Stimulated activated CD8-positive, alpha-beta memory T cell treated with anti-CD3 and anti-CD28 coated beads, Interleukin-4, amount 100 ng/mL, for 4 hours (primary cell): ENCODE results near the gene SENP2.
"Not testable (repeated sequence)": the region's sequence is repeated elsewhere in the genome, so short reads cannot be mapped to it uniquely, and the experiment has no call there.

Experiments
- DNase-seq, 2 donors: peaks; one replicate each; pipeline ENCODE4 v3.0.0-alpha.2; 2020; ENCODE audit warnings: low read depth in 2 of 2, low spot score in 1 of 2

Gene SENP2

DNA sequence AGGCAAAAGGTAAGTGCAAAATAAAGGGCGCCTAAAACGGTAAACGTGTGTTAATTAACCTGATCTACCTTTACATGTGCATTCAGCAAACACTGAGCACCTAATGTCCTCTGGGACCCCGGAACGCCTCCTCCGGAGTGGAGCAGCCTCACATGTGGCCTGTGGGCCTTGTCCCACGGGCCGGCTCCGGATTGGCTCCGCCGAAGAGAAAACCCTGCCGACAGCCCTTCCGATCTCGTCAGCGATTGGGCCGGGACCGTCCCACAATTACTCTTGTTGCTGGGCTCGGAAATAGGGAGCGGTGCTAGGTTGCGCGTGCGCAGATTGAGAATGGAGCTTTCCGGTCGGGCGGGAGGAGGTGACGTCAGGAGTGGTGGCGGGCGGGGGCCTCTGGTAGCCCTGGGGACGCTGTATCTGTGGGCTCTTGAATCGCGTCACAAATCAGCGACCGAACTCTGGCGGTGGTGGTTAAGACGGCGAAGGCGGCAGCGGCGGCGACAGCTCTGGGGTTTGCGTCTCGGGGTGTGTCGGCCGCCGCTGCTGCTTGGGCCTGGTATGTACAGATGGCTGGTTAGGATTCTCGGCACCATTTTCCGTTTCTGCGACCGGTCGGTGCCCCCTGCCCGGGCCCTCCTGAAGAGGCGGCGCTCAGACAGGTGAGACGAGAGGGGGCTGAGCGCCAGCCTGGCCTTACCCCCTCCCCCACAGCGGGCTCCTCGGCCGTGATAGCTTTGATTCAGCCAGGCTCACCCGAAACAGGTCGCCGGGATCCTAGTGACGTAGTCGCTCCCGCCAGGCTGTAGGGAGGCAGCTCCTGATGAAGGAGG lies at the start of gene SENP2:
TSS of gene SENP2 (plus strand) at position 437 of the 827 bp plus-strand sequence. CDS start at position 556, 119 bp downstream.
- peak; percentile 99 for DNase-seq

DNA sequence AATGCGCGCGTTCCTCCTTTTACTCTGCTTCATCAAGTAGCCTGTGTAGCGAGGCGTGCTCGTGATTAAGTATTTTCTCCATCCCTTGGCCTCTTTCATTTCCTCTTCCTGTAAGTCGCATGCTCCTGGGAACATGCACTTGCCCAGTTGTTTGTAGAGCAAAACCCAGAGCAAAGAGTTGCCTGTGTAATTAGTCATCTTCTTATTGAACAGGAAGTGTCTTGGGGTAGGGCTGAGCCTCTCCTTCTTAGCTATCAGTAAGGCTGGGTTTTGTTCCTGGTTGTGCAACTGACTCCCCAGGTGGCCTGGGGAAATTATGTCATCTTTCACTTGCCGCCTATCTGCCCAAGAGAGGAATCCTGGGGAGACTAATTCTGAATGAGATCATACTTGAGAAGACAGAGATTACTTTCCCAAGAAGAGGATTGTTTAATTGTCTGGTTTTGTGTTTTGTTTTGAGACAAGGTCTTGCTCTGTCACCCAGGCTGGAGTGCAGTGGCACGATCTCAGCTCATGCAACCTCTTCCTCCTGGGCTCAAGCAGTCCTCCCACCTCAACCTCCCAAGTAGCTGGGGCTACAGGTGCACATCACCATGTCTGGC lies 48.6 kb upstream of the SENP2 start:
- DNase-seq, result no peak

DNA sequence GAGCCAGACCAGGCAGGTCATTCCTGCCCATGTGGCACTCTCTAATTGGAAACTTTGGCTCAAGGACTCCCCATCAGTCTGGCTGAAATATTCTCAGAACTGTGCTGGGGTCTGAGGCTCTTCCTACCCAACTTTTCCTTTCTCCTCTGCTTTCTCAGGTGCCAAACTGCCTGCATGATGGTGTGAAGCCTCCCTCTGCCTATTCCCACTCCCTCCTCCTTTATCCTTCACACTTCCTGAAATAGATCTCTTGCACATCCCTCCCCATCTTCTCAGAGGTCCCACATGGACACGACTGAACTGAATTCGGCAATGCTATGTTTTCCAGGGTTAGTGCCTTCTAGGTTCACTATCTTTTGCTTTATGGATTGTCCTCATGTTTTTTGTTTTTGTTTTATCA lies 46.2 kb upstream of the SENP2 start:
- no peak for DNase-seq

DNA sequence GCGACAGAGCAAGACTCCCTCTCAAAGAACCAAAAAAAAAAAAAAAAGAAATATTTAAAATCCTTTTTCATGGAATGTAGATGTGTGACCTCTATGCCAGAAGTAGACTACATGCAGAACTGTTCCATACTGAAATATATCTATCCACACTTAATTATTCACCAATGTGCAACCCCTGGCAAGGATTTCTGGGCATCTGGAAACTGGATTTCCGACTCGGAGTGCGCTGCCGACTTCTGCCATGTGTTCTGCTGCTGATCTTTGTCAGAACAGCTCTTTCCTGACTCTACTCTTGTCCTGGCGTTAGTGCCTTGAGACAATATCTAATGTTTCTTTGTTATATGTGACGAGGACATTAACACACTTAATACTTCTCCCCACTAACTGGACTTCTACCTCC lies 45.4 kb upstream of the SENP2 start:
- no peak for DNase-seq

- no peak for DNase-seq
Observed at GRCh38 chr3:185549122-185549521, 37.0 kb upstream of the SENP2 start.

GRCh38 chr3:185549651-185550111 lies 36.4 kb upstream of the SENP2 start:
- DNase-seq, result no peak

DNA sequence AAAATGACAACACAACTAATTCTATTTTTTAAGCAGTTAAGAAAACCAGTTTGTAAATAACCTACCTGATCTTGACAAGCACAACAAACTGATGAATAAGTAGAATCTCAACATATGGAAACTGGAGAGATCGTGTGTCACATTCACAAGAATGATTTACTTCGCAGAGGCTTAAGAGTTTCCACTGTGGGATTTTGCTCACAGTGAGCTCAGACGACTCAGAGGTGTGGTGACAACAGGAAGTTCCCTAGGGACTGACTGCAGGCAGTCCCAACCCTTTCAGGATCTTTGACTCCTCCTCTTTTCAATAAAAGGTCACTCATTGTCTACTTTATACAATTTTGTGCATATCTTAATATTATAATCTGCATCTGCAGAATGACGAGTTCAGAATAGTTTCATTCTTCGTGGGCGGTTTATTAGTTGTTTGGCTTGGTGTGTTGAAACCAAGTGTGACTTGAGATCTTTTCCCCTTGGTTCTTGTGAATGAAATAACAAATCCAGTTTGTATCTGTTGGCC lies 33.7 kb upstream of the SENP2 start, which contains the start of gene LIPH:
TSS of gene LIPH (minus strand) at position 231 of the 520 bp plus-strand sequence. CDS start at position 114, 117 bp downstream.
- no peak for DNase-seq

DNA sequence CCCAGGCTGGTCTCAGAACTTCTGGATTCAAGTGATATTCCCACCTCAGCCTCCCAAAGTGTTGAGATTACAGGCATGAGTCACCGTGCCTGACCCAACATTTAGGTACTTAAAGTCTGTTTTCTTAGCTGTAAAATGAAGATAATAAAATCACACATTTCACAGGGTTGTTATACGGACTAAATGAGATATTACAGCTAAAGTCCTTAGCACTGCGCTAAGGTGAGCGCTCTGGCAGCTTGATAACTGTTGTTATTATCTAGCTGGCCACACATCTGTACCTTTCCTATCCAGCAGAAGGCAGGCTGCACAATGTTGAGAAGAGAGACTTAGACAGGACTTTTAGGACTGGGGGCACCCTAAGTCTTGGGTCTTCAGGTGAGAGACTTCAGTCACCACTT lies 31.0 kb upstream of the SENP2 start:
- no peak for DNase-seq

- DNase-seq, result no peak
Observed at GRCh38 chr3:185555860-185556347, 30.2 kb upstream of the SENP2 start.

DNA sequence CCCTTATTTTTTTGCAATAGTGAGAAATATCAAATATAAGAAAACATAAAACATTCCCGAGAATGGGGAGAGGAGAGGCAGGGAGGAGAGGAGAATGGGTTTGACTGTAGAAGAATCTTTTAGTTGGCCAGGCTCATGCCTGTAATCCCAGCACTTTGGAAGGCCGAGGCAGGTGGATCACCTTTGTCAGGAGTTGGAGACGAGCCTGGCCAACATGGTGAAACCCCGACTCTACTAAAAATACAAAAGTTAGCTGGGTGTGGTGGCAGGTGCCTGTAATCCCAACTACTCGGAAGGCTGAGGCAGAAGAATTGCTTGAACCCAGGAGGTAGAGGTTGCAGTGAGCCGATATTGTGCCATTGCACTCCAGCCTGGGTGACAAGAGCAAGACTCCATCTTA lies 29.5 kb upstream of the SENP2 start:
- DNase-seq, result not testable (repeated sequence)

DNA sequence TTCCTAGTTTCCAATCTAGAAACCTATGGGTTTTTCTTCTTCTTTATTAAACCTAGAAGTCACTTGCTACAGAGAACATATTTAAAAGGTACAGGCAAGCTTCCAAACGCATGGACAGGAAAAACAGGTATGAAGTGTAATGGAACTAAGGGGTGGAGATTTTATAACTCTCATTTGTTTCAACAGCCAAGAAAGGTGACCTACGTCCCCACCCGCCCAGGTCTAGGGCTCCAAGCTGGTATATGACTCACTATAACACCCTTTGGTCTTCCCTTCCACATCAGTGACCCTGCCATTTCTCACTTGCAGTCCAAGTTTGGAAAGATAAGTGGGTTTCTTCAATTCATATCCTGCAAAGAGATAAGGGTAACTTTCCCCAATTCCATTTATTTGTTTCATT lies 27.7 kb upstream of the SENP2 start:
- DNase-seq, result no peak

DNA sequence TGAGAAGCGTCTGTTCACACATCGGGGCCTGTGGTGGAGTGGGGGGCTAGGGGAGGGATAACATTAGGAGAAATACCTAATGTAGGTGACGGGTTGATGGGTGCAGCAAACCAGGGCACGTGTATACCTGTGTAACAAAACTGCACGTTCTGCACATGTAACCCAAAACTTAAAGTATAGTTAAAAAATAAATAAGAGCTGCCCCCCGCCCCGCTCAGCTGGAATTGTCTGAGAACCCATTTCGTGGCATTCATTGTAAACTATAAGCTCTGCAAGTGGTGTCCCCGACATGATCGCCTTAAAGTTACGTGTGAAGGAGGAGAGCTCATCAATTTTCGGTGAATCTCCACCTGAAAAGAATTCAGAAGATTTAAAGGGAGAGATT lies 26.4 kb upstream of the SENP2 start:
- no peak for DNase-seq

DNA sequence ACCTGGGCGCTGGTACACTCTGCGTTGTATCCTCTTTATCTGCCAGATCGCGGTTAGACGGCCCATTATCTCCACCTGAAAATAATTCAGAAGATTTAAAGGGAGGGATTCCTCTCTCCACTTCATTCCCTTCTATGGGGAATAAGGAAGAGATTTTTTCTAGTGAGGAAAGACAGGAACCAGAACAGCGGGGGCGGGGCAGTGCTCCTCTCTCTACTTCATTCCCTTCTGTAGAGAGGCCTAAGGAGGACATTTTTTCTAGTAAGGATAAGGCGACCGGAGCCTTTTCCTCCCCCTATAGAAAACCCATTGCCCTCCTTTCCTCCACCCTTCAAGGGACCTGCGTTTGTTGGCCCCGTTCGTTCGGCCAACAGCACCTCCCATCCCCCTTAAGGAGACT lies 25.4 kb upstream of the SENP2 start:
- DNase-seq, result no peak

DNA sequence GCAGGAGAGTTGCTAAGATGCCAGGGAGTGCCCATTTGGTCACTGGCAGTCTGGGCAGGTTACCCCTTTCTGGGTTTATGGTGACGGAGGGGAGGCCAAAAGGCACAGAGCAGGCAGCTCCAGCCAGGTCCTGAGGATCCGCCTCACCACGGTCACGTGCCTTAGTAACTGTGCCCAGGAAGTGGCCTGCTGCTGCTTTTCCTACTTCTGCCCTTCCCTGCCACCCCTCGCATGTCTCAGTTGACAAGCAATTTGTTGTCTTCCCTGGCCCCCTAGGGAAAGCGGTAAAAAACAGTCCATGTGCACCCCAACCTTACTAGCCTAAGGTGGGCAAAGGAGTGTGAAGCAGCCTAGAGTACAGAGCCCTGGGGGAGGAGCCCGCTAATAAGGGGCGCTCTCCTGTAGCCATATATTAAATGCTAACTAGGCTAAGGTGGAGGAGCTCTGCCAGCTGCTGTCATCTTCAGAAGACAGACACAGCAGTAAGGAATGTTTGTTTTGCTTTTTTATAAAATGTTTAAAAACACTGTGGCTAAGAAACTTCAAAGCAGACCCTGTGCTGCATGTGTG lies 24.6 kb upstream of the SENP2 start:
- no peak for DNase-seq

- DNase-seq, result no peak
Observed at GRCh38 chr3:185561958-185562357, 24.1 kb upstream of the SENP2 start.

DNA sequence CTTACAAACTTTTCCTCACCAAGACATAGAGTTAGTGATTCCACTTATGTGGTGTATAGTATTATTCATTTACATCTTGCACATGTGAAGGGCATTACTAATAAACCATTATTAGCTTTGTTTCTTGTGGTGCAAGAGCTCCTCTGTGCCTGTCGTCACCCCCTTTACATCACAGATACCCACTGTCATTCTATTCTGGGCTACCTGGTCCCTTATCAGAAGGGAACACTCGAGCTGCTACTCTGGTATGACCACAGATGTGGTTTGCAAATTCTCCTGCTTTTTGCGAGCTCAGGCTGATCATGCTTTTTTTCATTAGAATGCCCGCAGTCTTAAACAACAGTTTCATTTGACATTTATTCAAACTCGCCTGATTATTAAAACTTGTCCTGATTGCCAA lies 13.9 kb upstream of the SENP2 start:
- DNase-seq, result no peak

DNA sequence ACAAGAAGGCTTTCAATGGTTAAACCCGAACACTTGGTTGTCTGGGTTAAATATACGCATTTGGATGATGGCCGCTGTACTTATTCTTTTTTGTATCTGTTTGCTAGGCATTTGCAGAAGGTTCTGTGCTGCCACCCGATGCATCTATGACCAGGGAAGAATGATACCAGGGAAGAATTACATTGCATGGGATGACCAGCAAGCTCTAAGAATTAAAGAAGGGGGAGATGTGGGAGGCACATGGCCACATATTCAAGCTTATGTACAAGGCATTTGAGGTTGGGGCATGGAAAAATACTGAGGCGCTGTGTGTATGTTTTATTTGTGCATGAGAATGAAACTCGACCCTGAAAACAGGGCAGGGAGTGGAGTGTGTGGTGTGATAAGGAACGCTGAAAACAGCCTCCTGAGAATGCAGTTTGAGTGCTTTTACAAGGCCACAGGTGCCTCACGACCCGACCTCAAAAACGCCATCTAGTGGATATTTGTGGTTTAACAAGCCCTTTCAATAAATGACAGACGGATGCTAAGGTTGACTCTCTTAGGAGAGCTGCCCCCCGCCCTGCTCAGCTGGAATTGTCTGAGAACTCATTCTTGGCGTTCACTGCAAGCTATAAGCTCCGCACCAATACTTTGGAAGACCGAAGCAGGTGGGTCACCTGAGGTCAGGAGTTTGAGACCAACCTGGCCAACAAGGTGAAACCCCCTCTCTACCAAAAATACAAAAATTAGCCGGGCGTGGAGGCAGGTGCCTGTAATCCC lies 10.8 kb upstream of the SENP2 start:
- DNase-seq, result not testable (repeated sequence)

DNA sequence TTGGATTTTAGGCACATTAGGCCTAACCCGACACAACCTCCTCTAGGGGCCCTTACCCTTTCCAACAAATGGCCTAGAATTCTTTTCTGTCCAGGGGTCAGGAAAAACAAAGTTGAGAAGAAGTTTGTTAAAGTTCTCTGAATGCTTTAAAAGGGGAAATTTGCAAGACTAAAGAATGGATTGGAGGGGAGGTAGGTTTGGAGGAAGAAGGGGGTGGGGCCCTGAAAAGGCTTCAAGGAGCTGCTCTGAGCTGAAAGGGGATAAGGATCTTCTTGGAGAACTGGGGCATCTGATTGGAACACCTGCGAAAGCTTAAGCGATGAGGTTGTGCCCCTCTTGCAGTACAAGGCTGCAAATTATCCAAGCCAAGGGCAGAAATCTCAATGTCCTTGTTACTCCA lies 3.9 kb upstream of the SENP2 start:
- DNase-seq, result no peak

GRCh38 chr3:185582871-185583270 lies 3.2 kb upstream of the SENP2 start:
- DNase-seq, result no peak

DNA sequence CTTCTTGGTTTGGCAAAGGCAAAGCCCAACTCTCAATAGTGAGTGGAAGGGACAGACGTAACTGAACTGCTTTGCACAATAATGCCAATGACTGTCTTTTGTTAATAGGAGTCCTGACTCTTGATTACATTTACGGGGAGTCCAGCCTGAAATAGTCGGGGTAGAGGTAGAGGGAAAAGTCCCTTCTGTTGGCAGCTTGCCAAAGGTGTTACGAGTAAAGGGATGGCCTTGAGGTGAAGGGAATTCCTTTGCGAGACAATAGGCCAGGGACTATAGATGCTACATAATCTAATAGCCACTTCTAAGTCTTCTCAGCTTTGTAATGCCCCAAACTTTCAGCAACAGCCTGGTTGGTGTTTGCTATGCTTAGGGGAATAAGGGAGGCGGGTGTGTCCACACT lies 2.2 kb upstream of the SENP2 start:
- no peak for DNase-seq

DNA sequence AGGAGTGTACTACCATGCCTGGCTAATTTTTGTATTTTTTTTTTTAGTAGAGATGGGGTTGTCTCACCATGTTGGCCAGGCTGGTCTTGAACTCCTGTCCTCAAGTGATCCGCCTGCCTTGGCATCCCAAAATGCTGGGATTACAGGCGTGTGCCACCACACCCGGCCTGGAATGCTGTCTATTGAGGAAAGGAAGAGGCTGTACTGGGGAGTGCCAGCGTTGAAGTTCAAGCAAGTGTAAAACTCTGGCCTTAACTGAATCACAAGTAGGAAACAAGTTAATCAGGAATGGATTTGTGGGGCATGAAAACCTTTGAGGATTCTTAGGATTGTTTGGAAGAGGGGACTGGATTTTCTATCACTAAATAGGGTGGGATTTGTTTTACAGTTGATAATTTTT lies 1.4 kb upstream of the SENP2 start:
- DNase-seq, result no peak
